ENCODE measurements around the gene GREB1. TPM values are rescaled to one million over a fixed set of nuclear protein-coding genes. Genes with fewer than 3 reads are reported as not detected.

The GREB1 gene
- total and polyA plus RNA-seq, 2 of the 13 experiments (the other 11 are each of a cell fraction or from before 2014, with no cell fraction given) = 31.3 to 61.2 TPM

- 97% methylated on average over 3 of the region's 3 CpGs for WGBS (ENCODE audit: low lambda C conversion rate)
- ChIA-PET POLR2A (interaction anchor here (1.1 to 2.1 kb wide), 2 partner anchors 15 to 95 kb away, joined by 3 to 6 read pairs; partner anchors contain the start of gene E2F6), CTCF (ENCODE audit: low intra/inter-chr PET ratio, low total read pairs) (no interaction called here)
- no peak overlapping the region for H3K9ac ChIP-seq (ENCODE audit: insufficient read depth, low read depth, low read length)
- H3K4me2 ChIP-seq (ENCODE audit: low read depth, low read length) = no peak overlapping the region
- H3K4me3 ChIP-seq (replicated peaks in 1 of 3; ENCODE audit: insufficient read depth in 1 of 3, low read depth in 2 of 3, low read length in 3 of 3) = no peak overlapping the region
- no peak overlapping the region for H2AFZ ChIP-seq (ENCODE audit: low read length)
- no peaks in the 10 kb centered on the region for H3K9me3 ChIP-seq (ENCODE audit: low read length)
- peaks cover 32% of the 10 kb centered on the region for H3K4me1 ChIP-seq (ENCODE audit: insufficient read depth, low read length)
- H4K20me1 ChIP-seq (ENCODE audit: insufficient read depth, low read length) = peaks cover 46% of the 10 kb centered on the region
- H3K79me2 ChIP-seq (ENCODE audit: insufficient read depth, low read length) = peaks cover 83% of the 10 kb centered on the region
- FAIRE-seq (no peak), ATAC-seq (no peak), DNase-seq (ENCODE audit: low spot score) (no peak)
- BruUV-seq (replicated peaks) = no TSS peak
- intact Hi-C loops (cut with micrococcal nuclease; ENCODE audit: unreplicated experiment) (no loop called here), in situ Hi-C loops (cut with HindIII; ENCODE audit: extremely low pct_ligation_motif_present, low pct_unique_long_range_greater_than_20kb) (no loop called here)
- no peak overlapping the region for H3K27ac ChIP-seq (ENCODE audit: extremely low read length, insufficient read depth, low read length)
- TF ChIP-seq RBM22 (optimal IDR thresholded peaks at IDR 0.05; ENCODE audit: low read length) (peak; percentile 92), RNF219 (CRISPR knock-in tag; IDR thresholded peaks at IDR 0.05) (no peak), POLR2AphosphoS5 (IDR thresholded peaks at IDR 0.05; ENCODE audit: low read depth, low read length) (0 out of 2 replicates have a peak, but pooled peaks have one; percentile 11), ZNF230 (CRISPR knock-in tag; IDR thresholded peaks at IDR 0.05) (no peak)
- H3K27me3 ChIP-seq (ENCODE audit: control insufficient read depth in 1 of 2, insufficient read depth in 2 of 2, low read length in 2 of 2) = no peaks in the 10 kb centered on the region
- peaks cover 60 to 95% of the 10 kb centered on the region in 2 experiments for H3K36me3 ChIP-seq (replicated peaks in 1 of 2; ENCODE audit: control insufficient read depth in 1 of 2, insufficient read depth in 2 of 2, low read length in 2 of 2)
Observed at GRCh38 chr2:11560806-11561205, 27.0 kb downstream of the GREB1 start.

GRCh38 chr2:11562011-11562410 is 28.2 kb downstream of the GREB1 start:
- peaks cover 71% of the 10 kb centered on the region for H3K79me2 ChIP-seq (ENCODE audit: insufficient read depth, low read length)
- H3K4me2 ChIP-seq (ENCODE audit: low read depth, low read length) = no peak overlapping the region
- FAIRE-seq = no peak
- ChIA-PET POLR2A (interaction anchor here (0.7 to 2.1 kb wide), 5 partner anchors 23 to 96 kb away, joined by 3 to 6 read pairs (median 4); partner anchors contain the start of gene E2F6), CTCF (ENCODE audit: low intra/inter-chr PET ratio, low total read pairs) (no interaction called here)
- H3K9ac ChIP-seq (ENCODE audit: insufficient read depth, low read depth, low read length) = no peak overlapping the region
- H3K9me3 ChIP-seq (ENCODE audit: low read length) = no peaks in the 10 kb centered on the region
- no peaks in the 10 kb centered on the region for H3K27me3 ChIP-seq (ENCODE audit: control insufficient read depth in 1 of 2, insufficient read depth in 2 of 2, low read length in 2 of 2)
- peaks cover 38% of the 10 kb centered on the region for H4K20me1 ChIP-seq (ENCODE audit: insufficient read depth, low read length)
- peaks cover 62 to 94% of the 10 kb centered on the region in 2 experiments for H3K36me3 ChIP-seq (replicated peaks in 1 of 2; ENCODE audit: control insufficient read depth in 1 of 2, insufficient read depth in 2 of 2, low read length in 2 of 2)
- H3K4me3 ChIP-seq (replicated peaks in 1 of 3; ENCODE audit: insufficient read depth in 1 of 3, low read depth in 2 of 3, low read length in 3 of 3) = no peak overlapping the region
- no TSS peak for BruUV-seq (replicated peaks)
- in situ Hi-C loops (cut with HindIII; ENCODE audit: extremely low pct_ligation_motif_present, low pct_unique_long_range_greater_than_20kb) = no loop called here
- H3K27ac ChIP-seq (ENCODE audit: extremely low read length, insufficient read depth, low read length) = no peak overlapping the region
- no peak overlapping the region for H2AFZ ChIP-seq (ENCODE audit: low read length)
- peak; percentile 15 for ATAC-seq
- H3K4me1 ChIP-seq (ENCODE audit: insufficient read depth, low read length) = peaks cover 32% of the 10 kb centered on the region
- no peak for DNase-seq (ENCODE audit: low spot score)
- 84% methylated on average over 10 of the region's 10 CpGs for WGBS (ENCODE audit: low lambda C conversion rate)
- intact Hi-C loops (cut with micrococcal nuclease; ENCODE audit: unreplicated experiment) = no loop called here
- peak; percentile 14 for TF ChIP-seq RBM22 (optimal IDR thresholded peaks at IDR 0.05; ENCODE audit: low read length)
- 0 out of 2 replicates have a peak, but pooled peaks have one; percentile 26 for TF ChIP-seq SSRP1 (CRISPR knock-in tag; IDR thresholded peaks at IDR 0.05)
- TF ChIP-seq ZNF605 (CRISPR knock-in tag; IDR thresholded peaks at IDR 0.05) = 0 out of 2 replicates have a peak, but pooled peaks have one; percentile 22
- 0 out of 2 replicates have a peak, but pooled peaks have one; percentile 19 for TF ChIP-seq ZFX (CRISPR knock-in tag; IDR thresholded peaks at IDR 0.05; ENCODE audit: low read depth)
- peak; percentile 33; the same call in 1 of the 2 replicates for TF ChIP-seq ZNF274 (CRISPR knock-in tag; IDR thresholded peaks at IDR 0.05)
- TF ChIP-seq MYC (CRISPR knock-in tag; IDR thresholded peaks at IDR 0.05; ENCODE audit: borderline replicate concordance) = peak; percentile 21; the same call in 1 of the 2 replicates
- TF ChIP-seq, protein P1, sequence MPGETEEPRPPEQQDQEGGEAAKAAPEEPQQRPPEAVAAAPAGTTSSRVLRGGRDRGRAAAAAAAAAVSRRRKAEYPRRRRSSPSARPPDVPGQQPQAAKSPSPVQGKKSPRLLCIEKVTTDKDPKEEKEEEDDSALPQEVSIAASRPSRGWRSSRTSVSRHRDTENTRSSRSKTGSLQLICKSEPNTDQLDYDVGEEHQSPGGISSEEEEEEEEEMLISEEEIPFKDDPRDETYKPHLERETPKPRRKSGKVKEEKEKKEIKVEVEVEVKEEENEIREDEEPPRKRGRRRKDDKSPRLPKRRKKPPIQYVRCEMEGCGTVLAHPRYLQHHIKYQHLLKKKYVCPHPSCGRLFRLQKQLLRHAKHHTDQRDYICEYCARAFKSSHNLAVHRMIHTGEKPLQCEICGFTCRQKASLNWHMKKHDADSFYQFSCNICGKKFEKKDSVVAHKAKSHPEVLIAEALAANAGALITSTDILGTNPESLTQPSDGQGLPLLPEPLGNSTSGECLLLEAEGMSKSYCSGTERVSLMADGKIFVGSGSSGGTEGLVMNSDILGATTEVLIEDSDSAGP (CRISPR knock-in tag; IDR thresholded peaks at IDR 0.05; ENCODE audit: borderline replicate concordance) = 0 out of 2 replicates have a peak, but pooled peaks have one; percentile 12
- TF ChIP-seq ARNT2 (CRISPR knock-in tag; IDR thresholded peaks at IDR 0.05; ENCODE audit: low read depth) = no peak
- TF ChIP-seq, protein P2, sequence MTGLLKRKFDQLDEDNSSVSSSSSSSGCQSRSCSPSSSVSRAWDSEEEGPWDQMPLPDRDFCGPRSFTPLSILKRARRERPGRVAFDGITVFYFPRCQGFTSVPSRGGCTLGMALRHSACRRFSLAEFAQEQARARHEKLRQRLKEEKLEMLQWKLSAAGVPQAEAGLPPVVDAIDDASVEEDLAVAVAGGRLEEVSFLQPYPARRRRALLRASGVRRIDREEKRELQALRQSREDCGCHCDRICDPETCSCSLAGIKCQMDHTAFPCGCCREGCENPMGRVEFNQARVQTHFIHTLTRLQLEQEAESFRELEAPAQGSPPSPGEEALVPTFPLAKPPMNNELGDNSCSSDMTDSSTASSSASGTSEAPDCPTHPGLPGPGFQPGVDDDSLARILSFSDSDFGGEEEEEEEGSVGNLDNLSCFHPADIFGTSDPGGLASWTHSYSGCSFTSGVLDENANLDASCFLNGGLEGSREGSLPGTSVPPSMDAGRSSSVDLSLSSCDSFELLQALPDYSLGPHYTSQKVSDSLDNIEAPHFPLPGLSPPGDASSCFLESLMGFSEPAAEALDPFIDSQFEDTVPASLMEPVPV (CRISPR knock-in tag; IDR thresholded peaks at IDR 0.05) = no peak
- 0 out of 2 replicates have a peak, but pooled peaks have one; percentile 26 for TF ChIP-seq FOSL1 (CRISPR knock-in tag; IDR thresholded peaks at IDR 0.05; ENCODE audit: borderline replicate concordance)

All from HepG2 (cell line).